Sigmoid colon (tissue), 4 donors: ENCODE results near the gene SPOCK1.

ENCODE experiments used
- EP300 ChIP-seq, 4 donors: sonication (generic); formaldehyde crosslinking; IDR thresholded peaks; one replicate each; pipeline ENCODE4 v1.6.1; 2017; ENCODE audit warnings: antibody characterized with exemption in 4 of 4
- POLR2A ChIP-seq, 2 donors: fragments of 450-650 bp; IDR thresholded peaks; one replicate each; pipeline ENCODE4 v1.6.1; 2016; ENCODE audit warnings: antibody characterized with exemption in 2 of 2, mild to moderate bottlenecking in 2 of 2, moderate library complexity in 2 of 2
- TF ChIP-seq, protein P1 (sequence below), 4 experiments: fragments of 450-650 bp in 3 of 4; fragments of 200-600 bp in 1 of 4; IDR thresholded peaks; one replicate each; pipeline ENCODE4 v1.5.1; 2016 to 2019; ENCODE audit warnings: antibody characterized with exemption in 4 of 4, mild to moderate bottlenecking in 3 of 4, moderate library complexity in 2 of 4

DNA sequence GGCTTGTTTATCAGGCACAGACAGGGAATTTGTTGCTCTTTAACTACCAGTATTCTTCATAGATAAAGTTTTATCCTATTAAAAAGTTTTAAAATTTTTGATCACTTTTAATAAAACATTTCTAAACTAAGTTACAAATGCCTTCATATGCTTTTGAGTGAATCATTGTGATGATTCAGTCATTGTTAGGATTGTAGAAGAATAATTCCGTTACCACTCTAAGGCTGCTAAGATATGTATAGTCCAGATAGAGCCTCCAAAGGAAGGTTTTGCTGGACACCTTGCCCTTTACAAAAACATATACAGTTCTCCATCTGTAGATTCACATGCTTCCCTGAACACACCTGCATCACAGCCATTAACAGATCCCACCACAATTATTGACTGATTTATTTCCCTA is 233.7 kb downstream of the SPOCK1 start:
- TF ChIP-seq, protein P1, sequence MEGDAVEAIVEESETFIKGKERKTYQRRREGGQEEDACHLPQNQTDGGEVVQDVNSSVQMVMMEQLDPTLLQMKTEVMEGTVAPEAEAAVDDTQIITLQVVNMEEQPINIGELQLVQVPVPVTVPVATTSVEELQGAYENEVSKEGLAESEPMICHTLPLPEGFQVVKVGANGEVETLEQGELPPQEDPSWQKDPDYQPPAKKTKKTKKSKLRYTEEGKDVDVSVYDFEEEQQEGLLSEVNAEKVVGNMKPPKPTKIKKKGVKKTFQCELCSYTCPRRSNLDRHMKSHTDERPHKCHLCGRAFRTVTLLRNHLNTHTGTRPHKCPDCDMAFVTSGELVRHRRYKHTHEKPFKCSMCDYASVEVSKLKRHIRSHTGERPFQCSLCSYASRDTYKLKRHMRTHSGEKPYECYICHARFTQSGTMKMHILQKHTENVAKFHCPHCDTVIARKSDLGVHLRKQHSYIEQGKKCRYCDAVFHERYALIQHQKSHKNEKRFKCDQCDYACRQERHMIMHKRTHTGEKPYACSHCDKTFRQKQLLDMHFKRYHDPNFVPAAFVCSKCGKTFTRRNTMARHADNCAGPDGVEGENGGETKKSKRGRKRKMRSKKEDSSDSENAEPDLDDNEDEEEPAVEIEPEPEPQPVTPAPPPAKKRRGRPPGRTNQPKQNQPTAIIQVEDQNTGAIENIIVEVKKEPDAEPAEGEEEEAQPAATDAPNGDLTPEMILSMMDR (IDR thresholded peaks at IDR 0.05) = no peak
- TF ChIP-seq POLR2A (IDR thresholded peaks at IDR 0.05) (no peak), EP300 (IDR thresholded peaks at IDR 0.05) (no peak)
